Central memory CD8-positive, alpha-beta T cell (primary cell): ENCODE results near the gene IFI6.
"Not testable (repeated sequence)": the region's sequence is repeated elsewhere in the genome, so short reads cannot be mapped to it uniquely, and the experiment has no call there.

Source experiments
- ATAC-seq: fragments of 150-1000 bp; cut with Tn5 transposase; replicated peaks from 2 replicates; pipeline ENCODE4 v1.10.0; 2022; ENCODE audit warnings: mild to moderate bottlenecking, moderate FRiP score, moderate number of reproducible peaks; ENCODE audit not compliant: poor library complexity, severe bottlenecking; ENCODE audit errors: extremely low read depth
- DNase-seq, 2 donors: peaks; one replicate each; pipeline ENCODE4 v3.0.0; 2021; ENCODE audit warnings: low spot score in 2 of 2
- H3K27ac Mint-ChIP-seq: one replicate; pipeline ENCODE4 v1.8.0; 2022; ENCODE audit warnings: low read depth, mild to moderate bottlenecking, moderate library complexity, mixed read lengths
- H3K27me3 Mint-ChIP-seq: one replicate; pipeline ENCODE4 v1.8.0; 2022; ENCODE audit warnings: mixed read lengths
- H3K36me3 Mint-ChIP-seq: one replicate; pipeline ENCODE4 v1.8.0; 2022; ENCODE audit warnings: mild to moderate bottlenecking, moderate library complexity, mixed read lengths; ENCODE audit not compliant: insufficient read depth
- H3K4me1 Mint-ChIP-seq: one replicate; pipeline ENCODE4 v1.8.0; 2022; ENCODE audit warnings: mixed read lengths
- H3K4me3 Mint-ChIP-seq: one replicate; pipeline ENCODE4 v1.8.0; 2022; ENCODE audit warnings: mild to moderate bottlenecking, moderate library complexity, mixed read lengths
- H3K9me3 Mint-ChIP-seq: one replicate; pipeline ENCODE4 v1.8.0; 2022; ENCODE audit warnings: mixed read lengths

The IFI6 gene

GRCh38 chr1:27627061-27627460, 44.9 kb downstream of the IFI6 start:
- DNase-seq (no peak), ATAC-seq (peak; percentile 39)
- Mint-ChIP-seq H3K9me3 (no peaks in the 10 kb centered on the region), H3K27ac (no peak overlapping the region), H3K4me3 (no peak overlapping the region), H3K4me1 (peaks cover 53% of the 10 kb centered on the region), H3K27me3 (no peaks in the 10 kb centered on the region), H3K36me3 (peaks cover 8% of the 10 kb centered on the region)

GRCh38 chr1:27626031-27626935, 45.7 kb downstream of the IFI6 start:
- H3K36me3 Mint-ChIP-seq = peaks cover 7% of the 10 kb centered on the region
- ATAC-seq (peak; percentile 34), DNase-seq (no peak)
- no peaks in the 10 kb centered on the region for H3K9me3 Mint-ChIP-seq
- no peak overlapping the region for H3K27ac Mint-ChIP-seq
- peaks cover 46% of the 10 kb centered on the region for H3K4me1 Mint-ChIP-seq
- no peaks in the 10 kb centered on the region for H3K27me3 Mint-ChIP-seq
- no peak overlapping the region for H3K4me3 Mint-ChIP-seq

- H3K4me3 Mint-ChIP-seq = no peak overlapping the region
- no peaks in the 10 kb centered on the region for H3K27me3 Mint-ChIP-seq
- no peak for DNase-seq
- peaks cover 8% of the 10 kb centered on the region for H3K36me3 Mint-ChIP-seq
- no peak overlapping the region for H3K27ac Mint-ChIP-seq
- ATAC-seq = no peak
- peaks cover 41% of the 10 kb centered on the region for H3K4me1 Mint-ChIP-seq
- no peaks in the 10 kb centered on the region for H3K9me3 Mint-ChIP-seq
Observed at GRCh38 chr1:27624467-27625178, 47.4 kb downstream of the IFI6 start.

- Mint-ChIP-seq H3K4me1 (peaks cover 42% of the 10 kb centered on the region), H3K27ac (no peak overlapping the region), H3K4me3 (no peak overlapping the region), H3K36me3 (peaks cover 12% of the 10 kb centered on the region), H3K9me3 (no peaks in the 10 kb centered on the region), H3K27me3 (no peaks in the 10 kb centered on the region)
- DNase-seq (no peak), ATAC-seq (no peak)
Observed at GRCh38 chr1:27623327-27624212, 48.4 kb downstream of the IFI6 start.

GRCh38 chr1:27622828-27623227, 49.2 kb downstream of the IFI6 start:
- Mint-ChIP-seq H3K4me3 (no peak overlapping the region), H3K27ac (no peak overlapping the region), H3K27me3 (no peaks in the 10 kb centered on the region), H3K36me3 (peaks cover 19% of the 10 kb centered on the region), H3K9me3 (no peaks in the 10 kb centered on the region), H3K4me1 (peaks cover 45% of the 10 kb centered on the region)
- DNase-seq = no peak
- ATAC-seq = no peak

- no peak overlapping the region for H3K27ac Mint-ChIP-seq
- peaks cover 48% of the 10 kb centered on the region for H3K4me1 Mint-ChIP-seq
- ATAC-seq = no peak
- H3K4me3 Mint-ChIP-seq = peak overlapping the region; percentile 4
- no peaks in the 10 kb centered on the region for H3K27me3 Mint-ChIP-seq
- DNase-seq = no peak
- H3K9me3 Mint-ChIP-seq = no peaks in the 10 kb centered on the region
- peaks cover 30% of the 10 kb centered on the region for H3K36me3 Mint-ChIP-seq
Observed at GRCh38 chr1:27621051-27621920, 50.7 kb downstream of the IFI6 start.

GRCh38 chr1:27619782-27620438, 52.1 kb downstream of the IFI6 start:
- not testable (repeated sequence) for H3K9me3 Mint-ChIP-seq, H3K27me3 Mint-ChIP-seq, DNase-seq, ATAC-seq
- Mint-ChIP-seq H3K4me3 (peak overlapping the region; percentile 61), H3K36me3 (peaks cover 43% of the 10 kb centered on the region), H3K27ac (peak overlapping the region; percentile 82), H3K4me1 (peaks cover 49% of the 10 kb centered on the region)

- Mint-ChIP-seq H3K36me3 (peaks cover 53% of the 10 kb centered on the region), H3K4me3 (peak overlapping the region; percentile 61), H3K27ac (peak overlapping the region; percentile 82), H3K4me1 (peaks cover 57% of the 10 kb centered on the region), H3K9me3 (no peaks in the 10 kb centered on the region), H3K27me3 (no peaks in the 10 kb centered on the region)
- DNase-seq = peak in 1 of 2 donors; percentile 55
- ATAC-seq = peak; percentile 99
Observed at GRCh38 chr1:27618341-27619082, 53.5 kb downstream of the IFI6 start.

- Mint-ChIP-seq H3K27ac (peak overlapping the region; percentile 82), H3K36me3 (peaks cover 54% of the 10 kb centered on the region), H3K4me1 (peaks cover 57% of the 10 kb centered on the region), H3K27me3 (no peaks in the 10 kb centered on the region), H3K9me3 (no peaks in the 10 kb centered on the region), H3K4me3 (peak overlapping the region; percentile 61)
- ATAC-seq = no peak
- no peak for DNase-seq
Observed at GRCh38 chr1:27617420-27617819, 54.6 kb downstream of the IFI6 start.

- peaks cover 58% of the 10 kb centered on the region for H3K36me3 Mint-ChIP-seq
- H3K9me3 Mint-ChIP-seq = no peaks in the 10 kb centered on the region
- H3K27ac Mint-ChIP-seq = peak overlapping the region; percentile 82
- H3K27me3 Mint-ChIP-seq = no peaks in the 10 kb centered on the region
- peak overlapping the region; percentile 39 for H3K4me3 Mint-ChIP-seq
- ATAC-seq (no peak), DNase-seq (no peak)
- H3K4me1 Mint-ChIP-seq = peaks cover 52% of the 10 kb centered on the region
Observed at GRCh38 chr1:27616441-27616840, 55.6 kb downstream of the IFI6 start.
